HEK293 (cell line): ENCODE measurements around the gene RBCK1.

Source experiments
- CTCF ChIP-seq: fragments of 450-650 bp; formaldehyde crosslinking; IDR thresholded peaks from 2 replicates; pipeline ENCODE4 v1.5.1; 2016; ENCODE audit warnings: missing biosample characterization, missing genetic modification characterization
- ELK4 ChIP-seq: IDR thresholded peaks from 2 replicates; pipeline ENCODE4 v1.6.1; 2011; ENCODE audit warnings: mild to moderate bottlenecking, low read depth, low read length, borderline replicate concordance
- PATZ1 ChIP-seq: fragments of 450-650 bp; formaldehyde crosslinking; IDR thresholded peaks from 2 replicates; pipeline ENCODE4 v1.5.1; 2016; ENCODE audit warnings: missing biosample characterization, missing genetic modification characterization
- PBX3 ChIP-seq: sonication (generic); formaldehyde crosslinking; IDR thresholded peaks from 2 replicates; pipeline ENCODE4 v1.8.1; 2022; ENCODE audit warnings: mild to moderate bottlenecking, moderate library complexity, missing genetic modification reagents
- SP2 ChIP-seq: fragments of 450-650 bp; formaldehyde crosslinking; IDR thresholded peaks from 2 replicates; pipeline ENCODE4 v1.5.1; 2016; ENCODE audit warnings: missing biosample characterization, missing genetic modification characterization
- ZBTB10 ChIP-seq: fragments of 450-650 bp; formaldehyde crosslinking; IDR thresholded peaks from 2 replicates; pipeline ENCODE4 v1.5.1; 2016; ENCODE audit warnings: missing biosample characterization, missing genetic modification characterization
- ZBTB11 ChIP-seq: fragments of 450-650 bp; formaldehyde crosslinking; conservative IDR thresholded peaks from 2 replicates; pipeline ENCODE4 v1.5.1; 2016; ENCODE audit warnings: low read depth, missing biosample characterization, missing genetic modification characterization
- ZNF121 ChIP-seq: fragments of 450-650 bp; formaldehyde crosslinking; IDR thresholded peaks from 2 replicates; pipeline ENCODE4 v1.5.1; 2016; ENCODE audit warnings: missing biosample characterization, missing genetic modification characterization
- ZNF169 ChIP-seq: fragments of 450-650 bp; formaldehyde crosslinking; IDR thresholded peaks from 2 replicates; pipeline ENCODE4 v1.5.1; 2016; ENCODE audit warnings: missing biosample characterization, missing genetic modification characterization
- ZNF311 ChIP-seq: fragments of 450-650 bp; formaldehyde crosslinking; IDR thresholded peaks from 2 replicates; pipeline ENCODE4 v1.5.1; 2017; ENCODE audit warnings: missing biosample characterization, missing genetic modification characterization, borderline replicate concordance
- ZNF571 ChIP-seq: fragments of 450-650 bp; formaldehyde crosslinking; IDR thresholded peaks from 2 replicates; pipeline ENCODE4 v1.5.0; 2017; ENCODE audit warnings: missing biosample characterization, missing genetic modification characterization
- ZNF670 ChIP-seq: fragments of 450-650 bp; formaldehyde crosslinking; IDR thresholded peaks from 2 replicates; pipeline ENCODE4 v1.5.1; 2016; ENCODE audit warnings: missing biosample characterization, missing genetic modification characterization, low read depth
- TF ChIP-seq, protein P1 (sequence below): fragments of 450-650 bp; formaldehyde crosslinking; IDR thresholded peaks from 2 replicates; pipeline ENCODE4 v1.5.1; 2016; ENCODE audit warnings: missing biosample characterization, missing genetic modification characterization
- TF ChIP-seq, protein P2 (sequence below): fragments of 450-650 bp; formaldehyde crosslinking; IDR thresholded peaks from 2 replicates; pipeline ENCODE4 v1.5.1; 2016; ENCODE audit warnings: missing biosample characterization, missing genetic modification characterization

DNA sequence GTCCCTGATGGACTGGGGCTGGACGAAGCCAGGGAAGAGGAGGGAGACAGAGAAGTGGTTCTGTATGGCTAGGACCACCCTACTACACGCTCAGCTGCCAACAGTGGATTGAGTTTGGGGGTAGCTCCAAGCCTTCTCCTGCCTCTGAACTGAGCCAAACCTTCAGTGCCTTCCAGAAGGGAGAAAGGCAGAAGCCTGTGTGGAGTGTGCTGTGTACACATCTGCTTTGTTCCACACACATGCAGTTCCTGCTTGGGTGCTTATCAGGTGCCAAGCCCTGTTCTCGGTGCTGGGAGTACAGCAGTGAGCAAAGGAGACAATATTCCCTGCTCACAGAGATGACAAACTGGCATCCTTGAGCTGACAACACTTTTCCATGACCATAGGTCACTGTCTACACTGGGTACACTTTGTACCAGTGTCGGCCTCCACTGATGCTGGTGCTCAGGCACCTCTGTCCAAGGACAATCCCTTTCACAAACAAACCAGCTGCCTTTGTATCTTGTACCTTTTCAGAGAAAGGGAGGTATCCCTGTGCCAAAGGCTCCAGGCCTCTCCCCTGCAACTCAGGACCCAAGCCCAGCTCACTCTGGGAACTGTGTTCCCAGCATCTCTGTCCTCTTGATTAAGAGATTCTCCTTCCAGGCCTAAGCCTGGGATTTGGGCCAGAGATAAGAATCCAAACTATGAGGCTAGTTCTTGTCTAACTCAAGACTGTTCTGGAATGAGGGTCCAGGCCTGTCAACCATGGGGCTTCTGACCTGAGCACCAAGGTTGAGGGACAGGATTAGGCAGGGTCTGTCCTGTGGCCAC is 11.3 kb upstream of the RBCK1 start:
- TF ChIP-seq, protein P1, sequence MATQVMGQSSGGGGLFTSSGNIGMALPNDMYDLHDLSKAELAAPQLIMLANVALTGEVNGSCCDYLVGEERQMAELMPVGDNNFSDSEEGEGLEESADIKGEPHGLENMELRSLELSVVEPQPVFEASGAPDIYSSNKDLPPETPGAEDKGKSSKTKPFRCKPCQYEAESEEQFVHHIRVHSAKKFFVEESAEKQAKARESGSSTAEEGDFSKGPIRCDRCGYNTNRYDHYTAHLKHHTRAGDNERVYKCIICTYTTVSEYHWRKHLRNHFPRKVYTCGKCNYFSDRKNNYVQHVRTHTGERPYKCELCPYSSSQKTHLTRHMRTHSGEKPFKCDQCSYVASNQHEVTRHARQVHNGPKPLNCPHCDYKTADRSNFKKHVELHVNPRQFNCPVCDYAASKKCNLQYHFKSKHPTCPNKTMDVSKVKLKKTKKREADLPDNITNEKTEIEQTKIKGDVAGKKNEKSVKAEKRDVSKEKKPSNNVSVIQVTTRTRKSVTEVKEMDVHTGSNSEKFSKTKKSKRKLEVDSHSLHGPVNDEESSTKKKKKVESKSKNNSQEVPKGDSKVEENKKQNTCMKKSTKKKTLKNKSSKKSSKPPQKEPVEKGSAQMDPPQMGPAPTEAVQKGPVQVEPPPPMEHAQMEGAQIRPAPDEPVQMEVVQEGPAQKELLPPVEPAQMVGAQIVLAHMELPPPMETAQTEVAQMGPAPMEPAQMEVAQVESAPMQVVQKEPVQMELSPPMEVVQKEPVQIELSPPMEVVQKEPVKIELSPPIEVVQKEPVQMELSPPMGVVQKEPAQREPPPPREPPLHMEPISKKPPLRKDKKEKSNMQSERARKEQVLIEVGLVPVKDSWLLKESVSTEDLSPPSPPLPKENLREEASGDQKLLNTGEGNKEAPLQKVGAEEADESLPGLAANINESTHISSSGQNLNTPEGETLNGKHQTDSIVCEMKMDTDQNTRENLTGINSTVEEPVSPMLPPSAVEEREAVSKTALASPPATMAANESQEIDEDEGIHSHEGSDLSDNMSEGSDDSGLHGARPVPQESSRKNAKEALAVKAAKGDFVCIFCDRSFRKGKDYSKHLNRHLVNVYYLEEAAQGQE (tag by site-specific recombination): no peak
- TF ChIP-seq ZNF169 (tag by site-specific recombination) (no peak), ELK4 (no peak), CTCF (tag by site-specific recombination) (no peak), ZNF670 (no peak), ZNF571 (tag by site-specific recombination) (no peak), ZNF311 (tag by site-specific recombination) (no peak), ZNF121 (no peak), PBX3 (CRISPR knock-in tag) (no peak), ZBTB11 (tag by site-specific recombination) (no peak), ZBTB10 (tag by site-specific recombination) (no peak), PATZ1 (no peak), SP2 (tag by site-specific recombination) (no peak)
- TF ChIP-seq, protein P2, sequence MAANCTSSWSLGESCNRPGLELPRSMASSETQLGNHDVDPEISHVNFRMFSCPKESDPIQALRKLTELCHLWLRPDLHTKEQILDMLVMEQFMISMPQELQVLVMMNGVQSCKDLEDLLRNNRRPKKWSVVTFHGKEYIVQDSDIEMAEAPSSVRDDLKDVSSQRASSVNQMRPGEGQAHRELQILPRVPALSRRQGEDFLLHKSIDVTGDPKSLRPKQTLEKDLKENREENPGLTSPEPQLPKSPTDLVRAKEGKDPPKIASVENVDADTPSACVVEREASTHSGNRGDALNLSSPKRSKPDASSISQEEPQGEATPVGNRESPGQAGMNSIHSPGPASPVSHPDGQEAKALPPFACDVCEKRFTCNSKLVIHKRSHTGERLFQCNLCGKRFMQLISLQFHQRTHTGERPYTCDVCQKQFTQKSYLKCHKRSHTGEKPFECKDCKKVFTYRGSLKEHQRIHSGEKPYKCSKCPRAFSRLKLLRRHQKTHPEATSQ (tag by site-specific recombination): no peak
